HG03045 (cell line): ENCODE measurements around the gene CLC.
"Not testable (repeated sequence)": the region's sequence is repeated elsewhere in the genome, so short reads cannot be mapped to it uniquely, and the experiment has no call there.

ENCODE experiments used
- ATAC-seq: cut with Tn5 transposase; IDR thresholded peaks from one replicate; pipeline ENCODE4 v1.9.1; 2021; ENCODE audit warnings: mild to moderate bottlenecking, moderate library complexity; ENCODE audit not compliant: unreplicated experiment

The CLC gene

DNA sequence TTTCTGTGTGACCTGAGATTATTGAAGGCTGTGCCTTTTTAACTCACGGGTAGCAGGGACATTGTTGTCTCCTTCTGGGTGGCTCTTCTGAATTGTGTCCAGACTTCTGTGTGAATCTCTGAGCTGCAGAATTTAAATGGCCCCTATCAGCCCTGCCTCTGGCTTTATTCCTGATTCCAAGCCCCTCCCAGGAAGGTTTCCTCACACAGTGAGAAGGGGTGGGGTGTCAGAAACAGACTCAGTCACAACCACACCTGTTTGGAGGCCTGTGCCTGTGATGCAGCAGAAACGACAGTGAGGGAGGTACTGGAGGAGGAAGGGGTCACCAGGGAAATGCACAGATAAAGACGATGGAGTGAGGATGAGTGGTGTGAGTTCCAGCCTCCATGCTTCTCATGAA lies at the start of gene CLC:
Gene CLC, minus strand, starts transcription at position 139 of the 400 bp plus-strand sequence. Its CDS starts 77 bp downstream, at position 62.
- no peak for ATAC-seq

GRCh38 chr19:39780894-39781293 lies 43.1 kb upstream of the CLC start:
- no peak for ATAC-seq

- ATAC-seq = no peak
Measured at GRCh38 chr19:39778763-39779162, 40.9 kb upstream of the CLC start, which contains the start of gene LEUTX. TSS of gene LEUTX (plus strand) at chr19:39778854. CDS start at chr19:39778921, 67 bp downstream.

DNA sequence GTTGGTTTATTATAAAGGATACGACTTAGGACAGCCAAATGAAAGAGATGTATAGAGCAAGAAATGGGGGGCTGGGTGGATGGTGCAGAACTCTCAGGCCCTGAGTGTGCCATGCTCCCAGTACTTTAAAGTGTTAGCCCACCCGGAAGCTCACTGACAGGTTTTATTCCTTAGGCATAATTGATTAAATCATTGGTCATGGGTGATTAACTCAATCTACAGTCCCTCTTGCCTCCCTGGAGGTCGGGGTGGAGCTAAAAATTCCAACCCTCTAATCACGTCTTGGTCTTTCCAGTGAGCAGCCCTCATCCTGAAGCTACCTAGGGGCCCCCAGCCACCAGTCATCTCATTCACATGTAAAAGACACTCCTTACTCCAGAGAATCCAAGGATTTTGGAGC lies 31.0 kb upstream of the CLC start:
- no peak for ATAC-seq

- no peak for ATAC-seq
Measured at GRCh38 chr19:39768334-39768733, 30.5 kb upstream of the CLC start.

GRCh38 chr19:39765091-39766076 lies 27.6 kb upstream of the CLC start:
- ATAC-seq = no peak

DNA sequence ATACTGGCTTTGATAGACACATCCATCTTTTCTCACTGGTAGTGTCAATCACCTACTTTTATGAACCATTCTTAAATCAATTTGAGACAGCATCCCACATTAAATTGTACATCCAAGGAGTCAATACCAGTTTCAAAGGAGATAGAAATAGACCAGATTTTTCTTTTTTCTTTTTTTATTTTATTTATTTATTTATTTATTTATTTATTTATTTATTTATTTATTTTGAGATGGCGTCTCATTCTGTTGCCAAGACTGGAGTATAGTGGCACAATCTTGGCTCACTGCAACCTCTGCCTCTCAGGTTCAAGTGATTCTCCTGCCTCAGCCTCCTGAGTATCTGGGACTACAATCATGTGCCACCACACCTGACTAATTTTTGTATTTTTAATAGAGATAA lies 24.0 kb upstream of the CLC start:
- ATAC-seq = not testable (repeated sequence)

DNA sequence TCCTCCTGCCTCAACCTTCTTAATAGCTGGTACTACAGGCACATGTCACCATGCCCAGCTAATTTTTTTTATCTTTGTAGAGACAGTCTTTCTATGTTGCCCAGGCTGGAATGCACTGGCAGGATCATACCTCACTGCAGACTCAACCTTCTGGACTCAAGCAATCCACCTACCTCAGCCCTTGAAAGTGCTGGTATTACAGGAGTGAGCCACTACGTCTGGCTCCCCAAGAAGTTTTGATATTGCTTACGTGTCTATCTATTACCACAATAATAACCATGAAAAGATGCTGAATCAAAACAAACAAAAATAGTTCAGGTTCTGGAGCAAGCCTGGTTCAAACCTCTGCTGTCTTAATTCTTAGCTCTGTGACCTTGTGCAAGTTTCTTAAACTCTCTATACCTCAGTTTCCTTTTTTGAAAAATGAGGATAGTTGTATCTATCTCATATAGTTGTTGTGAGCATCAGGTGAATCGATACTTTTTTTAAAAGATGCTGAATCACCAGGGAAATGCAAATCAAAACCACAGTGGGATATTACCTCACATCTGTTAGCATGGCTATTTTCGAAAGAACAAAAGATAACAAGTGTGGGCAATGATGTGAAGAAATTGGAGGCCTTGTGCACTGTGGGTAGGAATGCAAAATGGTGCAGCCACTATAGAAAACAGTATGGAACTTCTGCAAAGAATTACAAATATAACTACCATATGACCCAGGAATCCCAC lies 21.8 kb upstream of the CLC start:
- no peak for ATAC-seq

DNA sequence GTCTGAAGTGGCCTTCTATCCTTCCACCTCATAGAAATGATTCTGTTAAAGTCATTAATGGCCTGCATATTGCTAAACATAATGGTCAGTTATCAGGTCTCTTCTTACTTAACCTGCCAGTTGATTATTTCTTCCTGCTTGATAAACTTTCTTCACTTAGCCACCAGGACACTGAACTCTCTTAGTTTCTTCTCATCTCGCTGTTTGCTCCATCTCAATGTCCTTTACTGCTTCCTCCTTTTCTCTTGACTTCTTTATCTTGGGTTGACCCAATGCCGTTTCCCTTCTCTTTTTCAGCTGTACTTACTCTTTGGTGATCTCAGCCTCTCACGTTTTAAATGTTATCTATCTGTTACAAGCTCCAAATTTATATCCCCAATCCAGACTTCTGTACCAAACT lies 17.1 kb upstream of the CLC start:
- no peak for ATAC-seq

DNA sequence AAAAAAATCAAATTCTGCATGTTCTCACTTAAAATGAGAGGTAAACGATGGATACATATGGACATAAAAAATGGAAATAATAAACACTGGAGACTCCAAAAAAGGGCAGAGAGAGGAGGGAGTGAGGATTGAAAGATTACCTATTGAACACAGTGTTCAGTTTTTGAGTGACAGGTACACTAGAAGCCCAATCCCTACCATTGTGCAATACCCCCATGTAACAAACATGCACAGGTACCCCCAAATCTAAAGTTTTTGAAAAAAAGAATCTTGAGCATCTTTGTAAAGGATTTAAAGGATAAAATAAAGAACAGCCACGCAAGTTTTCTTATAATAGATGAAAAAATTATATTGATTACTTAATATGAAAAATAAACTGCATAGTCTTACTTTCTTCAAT lies 16.7 kb upstream of the CLC start:
- ATAC-seq = no peak

DNA sequence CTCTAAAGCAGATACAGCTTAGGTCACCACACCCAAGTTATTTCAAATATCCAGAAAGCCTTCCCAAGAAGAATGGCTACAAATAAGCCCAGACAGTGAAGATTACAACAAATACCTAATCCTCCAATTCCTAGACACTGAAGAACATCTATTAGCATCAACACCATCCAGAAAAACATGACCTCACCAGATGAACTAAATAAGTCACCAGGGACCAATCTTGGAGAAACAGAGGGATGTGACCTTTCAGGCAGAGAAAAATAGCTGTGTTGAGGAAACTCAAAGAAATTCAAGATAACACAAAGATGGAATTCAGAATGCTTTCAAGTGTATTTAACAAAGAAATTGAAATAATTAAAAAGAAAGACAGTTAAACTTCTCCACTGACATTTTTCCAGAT lies 15.0 kb upstream of the CLC start:
- ATAC-seq = no peak

DNA sequence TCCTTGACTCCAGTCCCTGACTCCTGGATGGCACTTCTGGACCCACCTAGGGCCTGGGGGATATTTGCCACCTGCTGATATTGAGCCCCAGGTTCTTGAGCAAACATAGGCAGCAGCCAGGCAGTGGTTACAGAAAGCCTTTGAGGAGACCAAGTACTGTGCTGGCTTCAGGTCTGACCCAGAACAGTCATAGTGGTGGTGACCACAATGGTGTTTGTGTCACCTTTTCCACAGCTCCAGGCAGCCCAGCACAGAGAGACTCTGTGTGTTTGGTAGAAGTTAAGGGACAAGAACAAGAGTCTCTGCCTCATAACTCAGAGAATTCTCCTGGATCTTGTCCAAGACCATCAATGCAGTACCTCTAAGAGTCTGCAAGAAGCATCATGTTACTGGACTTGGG lies 14.6 kb upstream of the CLC start:
- ATAC-seq = no peak

DNA sequence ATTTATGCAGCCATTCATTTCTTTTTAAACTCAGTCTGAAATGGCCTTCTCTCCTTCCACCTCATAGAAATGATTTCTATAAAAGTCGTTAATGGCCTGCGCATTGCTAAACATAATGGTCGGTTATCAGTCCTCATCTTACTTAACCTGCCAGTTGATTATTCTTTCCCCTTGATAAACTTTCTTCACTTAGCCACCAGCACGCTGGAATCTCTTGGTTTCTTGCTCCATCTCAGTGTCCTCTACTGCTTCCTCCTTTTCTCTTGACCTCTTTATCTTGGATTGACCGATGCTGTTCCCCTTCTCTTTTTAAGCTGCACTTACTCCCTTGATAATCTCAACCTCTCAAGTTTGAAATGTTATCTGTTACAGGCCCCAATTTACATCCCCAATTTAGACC lies 12.2 kb upstream of the CLC start:
- ATAC-seq = no peak

GRCh38 chr19:39746836-39747529 lies 9.2 kb upstream of the CLC start:
- ATAC-seq = no peak

DNA sequence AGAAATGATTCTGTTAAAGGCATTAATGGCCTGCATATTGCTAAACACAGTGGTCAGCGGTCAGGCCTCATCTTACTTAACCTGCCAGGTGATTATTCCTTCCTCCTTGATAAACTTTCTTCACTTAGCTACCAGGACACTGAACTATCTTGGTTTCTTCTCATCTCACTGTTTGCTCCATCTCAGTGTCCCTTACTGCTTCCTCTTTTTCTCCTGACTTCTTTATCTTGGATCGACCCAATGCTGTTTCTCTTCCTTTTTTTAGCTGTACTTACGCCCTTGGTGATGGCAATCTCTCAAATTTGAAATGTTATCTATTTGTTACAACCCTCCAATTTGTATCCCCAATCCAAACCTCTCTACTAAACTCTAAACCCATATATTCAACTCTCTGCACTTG lies 7.8 kb upstream of the CLC start:
- ATAC-seq = no peak

GRCh38 chr19:39740395-39740794 lies 2.6 kb upstream of the CLC start:
- ATAC-seq = no peak

GRCh38 chr19:39738814-39739213 lies 985 bp upstream of the CLC start:
- ATAC-seq = no peak

DNA sequence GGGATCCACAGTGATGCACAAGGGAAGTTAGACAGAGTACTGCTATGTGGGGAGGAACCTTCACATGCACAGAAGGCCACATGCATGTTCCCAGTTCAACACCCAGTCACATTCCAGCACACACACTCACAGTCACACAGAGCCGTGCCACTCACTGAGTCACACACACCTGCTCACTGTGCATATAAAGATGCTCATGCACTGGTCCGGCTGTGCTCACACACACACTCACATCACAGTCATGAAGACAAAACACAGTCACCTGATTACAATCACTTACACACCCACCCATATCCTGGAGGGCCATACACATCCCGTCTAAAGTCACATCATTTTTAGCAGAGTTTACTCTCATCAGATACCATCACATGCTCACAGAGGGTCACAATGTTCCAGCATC lies 478 bp downstream of the CLC start:
- ATAC-seq = no peak

DNA sequence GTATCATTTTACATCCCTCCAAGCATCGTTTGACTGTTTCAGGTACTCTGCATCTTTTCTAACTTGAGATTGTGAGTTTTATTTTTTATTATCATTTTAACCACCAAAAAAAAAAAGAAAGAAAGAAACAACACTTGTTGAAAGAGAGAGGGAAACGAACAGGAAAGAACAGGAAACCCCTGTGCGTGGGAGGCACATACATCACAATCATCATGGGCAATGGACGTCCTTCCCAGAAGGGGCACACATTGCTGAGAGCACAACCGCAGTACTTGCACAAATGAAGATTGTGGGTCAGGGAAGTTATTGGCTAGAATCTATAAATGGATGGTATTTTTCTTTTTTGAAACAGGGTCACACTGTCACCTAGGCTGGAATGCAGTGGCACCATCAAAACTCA lies 1.7 kb downstream of the CLC start:
- ATAC-seq = no peak

- ATAC-seq = no peak
Measured at GRCh38 chr19:39735688-39736087, 2.1 kb downstream of the CLC start.

DNA sequence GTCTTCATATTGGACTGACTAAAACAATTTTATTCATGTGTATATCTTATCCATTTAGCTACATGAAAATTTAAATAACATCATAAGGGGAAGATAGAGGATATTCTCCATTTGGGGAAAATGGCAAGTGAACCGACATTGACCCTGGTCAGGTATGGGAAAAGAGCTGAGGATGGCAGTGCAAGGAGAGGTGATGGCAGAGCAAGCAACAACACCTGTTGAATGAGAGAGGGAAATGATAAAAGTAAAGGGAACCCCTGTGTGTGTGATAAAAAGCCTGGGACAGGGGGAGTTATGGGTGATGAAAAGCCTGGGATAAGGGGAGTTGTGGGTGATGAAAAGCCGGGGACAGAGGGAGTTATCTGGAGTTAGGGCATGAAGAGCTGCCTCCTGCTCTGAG lies 4.0 kb downstream of the CLC start:
- no peak for ATAC-seq
